HG02970 (cell line): ENCODE data around the gene EYA4.
"Not testable (repeated sequence)": the region's sequence is repeated elsewhere in the genome, so short reads cannot be mapped to it uniquely, and the experiment has no call there.

Experiments used
- ATAC-seq: cut with Tn5 transposase; IDR thresholded peaks from one replicate; pipeline ENCODE4 v1.9.1; 2021; ENCODE audit warnings: mild to moderate bottlenecking, moderate library complexity, moderate number of reproducible peaks; ENCODE audit not compliant: unreplicated experiment, low FRiP score

Gene EYA4

DNA sequence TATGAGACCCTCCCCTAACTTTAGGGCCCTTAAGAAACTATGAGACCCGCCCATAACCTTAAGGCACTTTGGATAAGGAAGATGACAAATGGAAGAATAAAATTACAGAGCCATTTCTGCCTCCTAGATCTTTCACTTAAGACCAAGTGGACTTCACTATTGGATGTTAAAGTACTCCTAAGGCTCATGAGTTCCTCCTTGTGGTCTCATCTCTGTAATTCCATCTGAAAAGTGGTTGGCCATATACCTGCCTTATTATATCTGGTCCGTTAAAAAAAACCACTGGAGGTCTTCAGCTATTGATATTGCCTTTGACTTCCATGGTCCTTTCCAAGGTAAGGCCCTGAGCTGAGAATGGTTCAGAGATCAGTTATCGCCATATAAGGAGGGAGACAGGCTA lies 310.3 kb downstream of the EYA4 start:
- ATAC-seq, result no peak

DNA sequence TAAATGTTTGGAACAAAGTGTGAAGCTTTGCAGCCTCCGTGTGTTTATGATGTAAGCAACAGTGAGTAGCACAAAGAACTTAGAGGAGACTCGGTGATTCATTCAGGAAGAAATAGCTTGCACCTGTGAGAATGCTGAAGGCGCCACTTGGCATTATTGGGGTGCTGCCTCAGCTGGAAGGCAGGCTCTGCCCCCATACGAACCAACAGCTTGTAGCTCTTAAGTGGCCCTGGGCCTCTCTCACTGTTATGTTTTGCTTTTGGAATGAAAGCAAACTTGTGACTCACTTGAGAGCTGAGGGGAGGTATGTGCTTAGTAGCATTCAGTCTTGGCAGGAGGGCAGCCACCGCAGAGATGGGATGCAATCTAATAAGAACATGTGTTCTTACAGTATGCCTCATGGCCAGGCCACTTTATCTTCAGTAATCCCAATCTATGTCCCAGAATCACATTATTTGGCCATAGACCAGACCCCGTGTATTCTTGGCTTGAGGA lies 310.7 kb downstream of the EYA4 start:
- ATAC-seq, result no peak

DNA sequence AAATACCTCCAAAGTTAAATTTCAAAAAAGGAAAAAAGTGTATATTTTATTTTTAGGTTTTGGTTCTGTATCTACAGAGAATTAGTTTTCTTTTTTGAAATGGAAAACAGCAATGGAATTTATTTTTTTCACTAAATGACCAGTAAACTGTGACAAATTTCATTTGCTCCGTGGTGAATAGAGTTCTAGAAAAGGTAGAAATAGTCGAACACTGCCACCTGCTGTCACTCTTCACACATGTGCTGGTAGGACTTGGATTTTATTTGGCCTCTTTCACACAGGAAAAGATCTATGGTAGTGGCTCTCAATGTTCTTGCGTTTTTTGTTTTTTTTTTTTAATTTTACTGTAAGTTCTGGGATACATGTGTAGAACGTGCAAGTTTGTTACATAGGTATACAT lies 312.5 kb downstream of the EYA4 start:
- no peak for ATAC-seq

DNA sequence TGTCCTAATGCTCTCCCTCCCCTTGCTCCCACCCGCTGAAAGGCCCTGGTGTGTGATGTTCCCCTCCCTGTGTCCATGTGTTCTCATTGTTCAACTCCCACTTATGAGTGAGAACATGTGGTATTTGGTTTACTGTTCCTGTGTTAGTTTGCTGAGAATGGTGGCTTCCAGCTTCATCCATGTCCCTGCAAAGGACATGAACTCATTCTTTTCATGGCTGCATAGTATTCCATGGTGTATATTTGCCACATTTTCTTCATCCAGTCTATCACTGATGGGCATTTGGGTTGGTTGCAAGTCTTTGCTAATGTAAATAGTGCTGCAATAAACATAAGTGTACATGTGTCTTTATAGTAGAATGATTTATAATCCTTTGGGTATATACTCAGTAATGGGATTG lies 313.0 kb downstream of the EYA4 start:
- ATAC-seq, result not testable (repeated sequence)

DNA sequence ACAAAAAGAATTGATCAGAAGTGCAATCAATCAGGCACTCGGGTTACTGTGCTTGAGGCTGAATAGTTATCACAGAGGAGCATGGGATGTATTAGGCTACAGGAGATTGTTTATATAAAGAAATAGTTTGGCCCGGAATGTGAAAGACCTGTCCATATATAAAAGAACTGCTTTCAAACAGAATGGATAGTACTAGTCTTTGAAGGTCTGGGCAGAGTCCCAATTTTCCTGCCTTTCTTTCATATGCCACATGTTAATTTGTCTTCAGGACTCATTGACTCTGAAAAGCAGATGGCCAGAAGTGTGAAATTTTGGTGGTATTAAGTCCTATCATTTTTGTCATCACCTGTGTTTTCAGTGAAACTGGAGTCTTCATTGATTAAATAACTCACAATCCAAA lies 314.5 kb downstream of the EYA4 start:
- no peak for ATAC-seq

DNA sequence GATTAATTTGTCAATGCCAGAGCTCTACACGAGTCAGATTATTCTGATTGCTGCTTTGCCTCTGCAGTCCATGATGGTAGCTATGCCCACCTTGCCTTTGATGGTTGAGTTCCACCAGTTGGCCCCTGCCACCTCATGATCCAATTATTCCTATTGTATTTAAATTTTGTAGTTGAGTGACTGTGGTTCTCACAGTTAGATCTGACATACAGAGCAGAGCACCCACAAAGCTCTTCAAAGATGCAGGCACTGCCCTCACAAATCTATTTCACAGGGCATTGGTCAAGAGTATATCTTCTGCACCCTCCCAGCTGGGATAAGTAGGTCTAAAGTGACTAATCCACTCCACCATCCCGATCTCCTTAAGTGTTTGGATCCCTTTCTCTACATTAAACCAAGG lies 318.8 kb downstream of the EYA4 start:
- ATAC-seq, result no peak

DNA sequence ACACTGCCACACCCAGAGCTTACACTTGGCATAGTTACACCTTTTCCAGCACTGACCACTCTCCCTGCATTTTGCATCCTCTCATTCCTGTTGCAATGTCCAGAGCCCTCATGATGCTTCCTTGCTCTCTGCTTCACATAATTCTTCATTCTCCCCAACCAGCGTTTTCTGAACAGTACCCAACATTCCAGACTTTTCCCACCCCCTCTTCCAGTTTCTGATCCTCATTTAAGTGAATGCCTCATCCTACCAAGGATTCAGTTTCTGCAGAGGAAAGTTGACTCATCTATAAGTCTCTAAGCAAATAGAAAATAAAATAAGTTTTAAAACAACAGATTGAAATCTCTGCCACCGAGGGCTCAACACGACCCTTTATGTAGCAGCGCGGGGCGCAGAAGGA lies 326.5 kb downstream of the EYA4 start:
- ATAC-seq, result no peak

DNA sequence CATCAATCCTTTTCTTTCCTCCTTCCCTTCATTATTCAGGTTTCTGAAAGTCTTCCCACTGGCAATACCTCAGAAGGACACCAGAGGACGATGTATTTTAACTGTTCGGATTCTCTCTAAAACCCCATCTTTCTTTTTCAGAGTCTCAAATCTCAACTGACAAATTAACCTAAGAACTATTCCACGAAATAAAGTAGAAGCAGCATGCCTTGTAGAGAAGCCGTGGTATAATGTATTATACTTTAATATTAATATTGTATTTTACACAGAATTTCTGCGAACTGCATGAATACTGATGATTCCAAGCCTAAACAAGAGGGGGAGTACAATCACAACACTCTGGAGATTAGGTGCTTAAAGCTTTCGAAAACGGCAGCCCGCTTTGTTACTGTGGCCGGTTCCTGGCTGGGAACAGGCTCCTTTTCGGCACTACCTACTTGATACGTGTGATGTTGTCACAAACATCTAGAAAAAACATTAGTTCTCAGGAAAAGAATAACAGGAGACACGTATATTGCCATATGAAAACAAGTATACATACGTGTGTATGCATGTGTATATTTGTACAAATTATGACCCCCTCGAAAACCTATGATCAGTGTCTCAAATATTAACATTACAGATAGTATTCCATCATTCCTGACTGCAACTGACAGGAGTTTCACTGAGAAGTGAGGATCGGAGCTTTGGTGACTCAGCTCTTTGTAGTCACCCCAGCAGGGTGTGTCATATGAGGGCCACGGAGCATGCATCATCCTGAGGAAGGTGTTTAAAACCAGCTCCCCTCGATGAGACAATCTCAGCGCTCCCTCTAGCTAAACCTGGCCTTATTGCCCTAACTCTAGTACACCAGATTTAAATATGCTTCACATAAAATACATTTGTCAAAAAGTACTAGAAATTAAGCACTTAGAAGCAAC lies 328.1 kb downstream of the EYA4 start:
- ATAC-seq, result peak; percentile 84

DNA sequence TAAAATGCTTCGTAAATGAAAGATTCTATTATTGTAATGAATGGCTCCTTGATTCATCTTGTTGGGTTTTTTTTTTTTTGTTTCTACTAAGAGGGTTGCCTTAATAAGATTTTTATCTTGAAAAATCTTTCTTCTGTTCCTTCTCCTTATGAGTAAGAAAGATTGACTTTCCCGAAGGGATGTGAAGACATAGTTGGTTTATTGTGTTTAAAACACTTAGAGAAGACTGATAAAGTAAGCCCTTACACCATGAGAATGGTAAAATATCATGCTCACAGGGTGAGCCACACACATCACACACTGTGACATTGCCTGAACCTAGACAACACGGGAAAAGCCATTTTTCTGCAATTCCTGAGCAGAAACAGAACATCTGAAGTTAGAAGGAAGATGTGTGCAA lies 330.5 kb downstream of the EYA4 start:
- no peak for ATAC-seq

DNA sequence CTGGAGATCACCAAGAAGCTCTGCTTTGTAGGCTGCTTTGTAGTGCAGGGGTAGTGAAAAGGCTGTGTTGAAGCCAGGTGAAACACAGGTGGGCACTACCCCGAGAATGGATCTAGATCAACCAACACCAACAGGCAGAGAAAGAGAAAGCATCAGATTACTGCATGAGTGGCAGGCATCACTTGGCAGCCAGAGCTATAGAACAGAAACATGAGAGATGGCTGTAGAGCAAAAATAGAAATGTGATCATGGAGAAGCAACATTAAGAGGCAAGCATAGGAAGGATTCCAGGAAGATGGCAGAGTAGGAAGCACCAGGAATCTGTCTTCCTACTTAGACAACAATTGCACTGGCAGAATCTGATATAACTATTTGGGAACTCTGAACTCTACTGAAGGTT lies 336.7 kb downstream of the EYA4 start:
- ATAC-seq, result no peak
